ENCODE measurements around the gene UBE2K. TPM values are rescaled to one million over a fixed set of nuclear protein-coding genes. Genes with fewer than 3 reads are reported as not detected.

UBE2K gene
- total RNA-seq, 3 donors from 2014 or later = 82.0 to 89.0 (median 86.7) TPM

- no peak for TF ChIP-seq CTCF (IDR thresholded peaks at IDR 0.05)
- intact Hi-C loops (cut with DNase I, micrococcal nuclease) = no loop called here
Observed at GRCh38 chr4:39682138-39682537, 15.8 kb upstream of the UBE2K start.

GRCh38 chr4:39685990-39686389 lies 11.9 kb upstream of the UBE2K start:
- no peaks in the 10 kb centered on the region for H3K36me3 ChIP-seq (ENCODE audit: low read depth)
- H3K4me1 ChIP-seq (ENCODE audit: low read depth) = peaks cover 5% of the 10 kb centered on the region
- ATAC-seq = no peak
- TF ChIP-seq CTCF (IDR thresholded peaks at IDR 0.05) = no peak
- intact Hi-C loops (cut with DNase I, micrococcal nuclease) = no loop called here
- H3K4me3 ChIP-seq = no peak overlapping the region
- no peak for DNase-seq
- no peaks in the 10 kb centered on the region for H3K9me3 ChIP-seq

More at GRCh38 chr4:39682138-39682537, 15.8 kb upstream of the UBE2K start:
- Histone ChIP-seq H3K36me3 (ENCODE audit: low read depth) (no peaks in the 10 kb centered on the region), H3K4me1 (ENCODE audit: low read depth) (no peaks in the 10 kb centered on the region), H3K4me3 (no peak overlapping the region), H3K9me3 (no peaks in the 10 kb centered on the region)
- DNase-seq = no peak
- peak; percentile 35 for ATAC-seq

GRCh38 chr4:39687014-39687413 lies 10.9 kb upstream of the UBE2K start:
- peaks cover 5% of the 10 kb centered on the region for H3K4me1 ChIP-seq (ENCODE audit: low read depth)
- H3K9me3 ChIP-seq = no peaks in the 10 kb centered on the region
- H3K36me3 ChIP-seq (ENCODE audit: low read depth) = no peaks in the 10 kb centered on the region
- intact Hi-C loops (cut with DNase I, micrococcal nuclease) = no loop called here
- ATAC-seq (peak; percentile 37), DNase-seq (no peak)
- no peak overlapping the region for H3K4me3 ChIP-seq
- no peak for TF ChIP-seq CTCF (IDR thresholded peaks at IDR 0.05)

GRCh38 chr4:39689970-39690369 lies 8.0 kb upstream of the UBE2K start:
- no peaks in the 10 kb centered on the region for H3K9me3 ChIP-seq
- no peak for TF ChIP-seq CTCF (IDR thresholded peaks at IDR 0.05)
- peaks cover 5% of the 10 kb centered on the region for H3K4me1 ChIP-seq (ENCODE audit: low read depth)
- intact Hi-C loops (cut with DNase I, micrococcal nuclease) = loop anchor here in 1 of 2 donors (10.0 kb wide), 1 partner anchor 285 kb away; the partner anchor contains the start of gene PDS5A
- H3K4me3 ChIP-seq = no peak overlapping the region
- DNase-seq = no peak
- ATAC-seq = no peak
- H3K36me3 ChIP-seq (ENCODE audit: low read depth) = no peaks in the 10 kb centered on the region

GRCh38 chr4:39698424-39699009 lies 581 bp downstream of the UBE2K start:
- ATAC-seq (peak; percentile 59), DNase-seq (peak; percentile 65 to 77 (median 73))
- Histone ChIP-seq H3K9me3 (no peaks in the 10 kb centered on the region), H3K36me3 (ENCODE audit: low read depth) (no peaks in the 10 kb centered on the region), H3K4me1 (ENCODE audit: low read depth) (peaks cover 16% of the 10 kb centered on the region), H3K4me3 (peak overlapping the region; percentile 83)
- intact Hi-C loops (cut with DNase I, micrococcal nuclease) = loop anchor here in 1 of 2 donors (10.0 kb wide), 1 partner anchor 276 kb away; the partner anchor contains the start of gene PDS5A
- no peak for TF ChIP-seq CTCF (IDR thresholded peaks at IDR 0.05)

Measured in mucosa of descending colon (tissue), 3 donors.